ENCODE results near the gene ZNF668.

- no peak for TF ChIP-seq POLR2AphosphoS5 (IDR thresholded peaks at IDR 0.05)
- TF ChIP-seq EP300 (IDR thresholded peaks at IDR 0.05), result no peak
- TF ChIP-seq, protein P1, sequence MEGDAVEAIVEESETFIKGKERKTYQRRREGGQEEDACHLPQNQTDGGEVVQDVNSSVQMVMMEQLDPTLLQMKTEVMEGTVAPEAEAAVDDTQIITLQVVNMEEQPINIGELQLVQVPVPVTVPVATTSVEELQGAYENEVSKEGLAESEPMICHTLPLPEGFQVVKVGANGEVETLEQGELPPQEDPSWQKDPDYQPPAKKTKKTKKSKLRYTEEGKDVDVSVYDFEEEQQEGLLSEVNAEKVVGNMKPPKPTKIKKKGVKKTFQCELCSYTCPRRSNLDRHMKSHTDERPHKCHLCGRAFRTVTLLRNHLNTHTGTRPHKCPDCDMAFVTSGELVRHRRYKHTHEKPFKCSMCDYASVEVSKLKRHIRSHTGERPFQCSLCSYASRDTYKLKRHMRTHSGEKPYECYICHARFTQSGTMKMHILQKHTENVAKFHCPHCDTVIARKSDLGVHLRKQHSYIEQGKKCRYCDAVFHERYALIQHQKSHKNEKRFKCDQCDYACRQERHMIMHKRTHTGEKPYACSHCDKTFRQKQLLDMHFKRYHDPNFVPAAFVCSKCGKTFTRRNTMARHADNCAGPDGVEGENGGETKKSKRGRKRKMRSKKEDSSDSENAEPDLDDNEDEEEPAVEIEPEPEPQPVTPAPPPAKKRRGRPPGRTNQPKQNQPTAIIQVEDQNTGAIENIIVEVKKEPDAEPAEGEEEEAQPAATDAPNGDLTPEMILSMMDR (IDR thresholded peaks at IDR 0.05), result no peak
Observed at GRCh38 chr16:31071861-31072260, 2.2 kb downstream of the ZNF668 start.
